Nephron progenitor cell (in vitro differentiated cells): ENCODE data around the gene HID1.
"Not testable (repeated sequence)": the region's sequence is repeated elsewhere in the genome, so short reads cannot be mapped to it uniquely, and the experiment has no call there.

Source experiments
- DNase-seq: peaks from one replicate; pipeline ENCODE4 v3.0.0; 2021
- H3K27ac Mint-ChIP-seq: 2 replicates; pipeline ENCODE4 v1.8.0; 2021; ENCODE audit warnings: mild to moderate bottlenecking, moderate library complexity, mixed read lengths
- H3K27me3 Mint-ChIP-seq: 2 replicates; pipeline ENCODE4 v1.8.0; 2021; ENCODE audit warnings: mild to moderate bottlenecking, low read depth, mixed read lengths; ENCODE audit not compliant: poor library complexity
- H3K36me3 Mint-ChIP-seq: 2 replicates; pipeline ENCODE4 v1.8.0; 2021; ENCODE audit warnings: low read depth, mixed read lengths
- H3K4me1 Mint-ChIP-seq: 2 replicates; pipeline ENCODE4 v1.8.0; 2021; ENCODE audit warnings: mixed read lengths
- H3K4me3 Mint-ChIP-seq: 2 replicates; pipeline ENCODE4 v1.8.0; 2021; ENCODE audit warnings: mild to moderate bottlenecking, moderate library complexity, mixed read lengths
- H3K9me3 Mint-ChIP-seq: 2 replicates; pipeline ENCODE4 v1.8.0; 2021; ENCODE audit warnings: mild to moderate bottlenecking, moderate library complexity, mixed read lengths
- TF ChIP-seq, protein P1 (sequence below): fragments of 200-600 bp; sonication (generic); IDR thresholded peaks from 2 replicates; pipeline ENCODE4 v1.5.0; 2021; ENCODE audit warnings: antibody characterized with exemption

HID1 gene

DNA sequence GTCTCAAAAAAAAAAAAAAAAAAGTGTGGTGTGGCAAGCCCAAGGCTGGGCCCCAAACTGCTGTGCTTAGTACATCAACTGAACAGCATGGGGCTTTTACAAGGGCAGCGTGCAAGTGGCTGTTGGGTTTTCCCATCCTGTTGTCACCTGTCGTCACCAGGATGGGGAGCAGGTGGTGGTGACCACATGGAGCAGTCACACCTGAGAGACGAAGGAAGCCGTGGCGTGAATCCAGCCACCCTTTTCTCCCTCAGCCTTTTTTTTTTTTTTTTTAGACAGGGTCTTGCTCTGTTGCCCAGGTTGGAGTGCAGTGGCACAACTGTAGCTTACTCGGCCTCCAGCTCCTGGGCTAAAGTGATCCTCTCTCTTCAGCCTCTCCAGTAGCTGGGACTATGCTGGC, 35.8 kb upstream of the HID1 start:
- H3K27me3 Mint-ChIP-seq, result peaks cover 8% of the 10 kb centered on the region
- H3K4me3 Mint-ChIP-seq, result no peak overlapping the region
- H3K9me3 Mint-ChIP-seq, result no peaks in the 10 kb centered on the region
- H3K4me1 Mint-ChIP-seq, result peaks cover 19% of the 10 kb centered on the region
- no peaks in the 10 kb centered on the region for H3K36me3 Mint-ChIP-seq
- no peak overlapping the region for H3K27ac Mint-ChIP-seq
- no peak for DNase-seq
- TF ChIP-seq, protein P1, sequence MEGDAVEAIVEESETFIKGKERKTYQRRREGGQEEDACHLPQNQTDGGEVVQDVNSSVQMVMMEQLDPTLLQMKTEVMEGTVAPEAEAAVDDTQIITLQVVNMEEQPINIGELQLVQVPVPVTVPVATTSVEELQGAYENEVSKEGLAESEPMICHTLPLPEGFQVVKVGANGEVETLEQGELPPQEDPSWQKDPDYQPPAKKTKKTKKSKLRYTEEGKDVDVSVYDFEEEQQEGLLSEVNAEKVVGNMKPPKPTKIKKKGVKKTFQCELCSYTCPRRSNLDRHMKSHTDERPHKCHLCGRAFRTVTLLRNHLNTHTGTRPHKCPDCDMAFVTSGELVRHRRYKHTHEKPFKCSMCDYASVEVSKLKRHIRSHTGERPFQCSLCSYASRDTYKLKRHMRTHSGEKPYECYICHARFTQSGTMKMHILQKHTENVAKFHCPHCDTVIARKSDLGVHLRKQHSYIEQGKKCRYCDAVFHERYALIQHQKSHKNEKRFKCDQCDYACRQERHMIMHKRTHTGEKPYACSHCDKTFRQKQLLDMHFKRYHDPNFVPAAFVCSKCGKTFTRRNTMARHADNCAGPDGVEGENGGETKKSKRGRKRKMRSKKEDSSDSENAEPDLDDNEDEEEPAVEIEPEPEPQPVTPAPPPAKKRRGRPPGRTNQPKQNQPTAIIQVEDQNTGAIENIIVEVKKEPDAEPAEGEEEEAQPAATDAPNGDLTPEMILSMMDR, result no peak

DNA sequence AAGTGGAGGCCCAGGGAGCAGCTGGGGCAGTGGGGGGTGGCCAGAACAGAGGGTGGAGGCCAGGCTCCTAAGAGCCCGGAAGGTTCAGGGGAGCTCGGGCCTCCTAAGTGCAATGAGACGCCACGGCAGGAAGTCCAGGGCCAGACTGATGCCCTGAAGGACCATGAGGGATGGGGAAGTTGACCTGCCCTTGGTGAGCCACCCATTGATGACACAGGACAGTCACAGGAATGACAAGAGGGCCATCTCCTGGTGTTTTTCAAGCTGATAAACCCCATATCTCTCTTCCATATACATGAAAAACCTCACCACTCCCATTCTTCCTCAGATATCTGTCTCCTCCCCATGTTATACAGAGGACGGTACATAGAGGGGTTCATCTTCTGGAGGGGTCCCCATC, 34.1 kb upstream of the HID1 start:
- DNase-seq, result no peak
- H3K27ac Mint-ChIP-seq, result no peak overlapping the region
- TF ChIP-seq, protein P1, result no peak
- peaks cover 9% of the 10 kb centered on the region for H3K4me1 Mint-ChIP-seq
- H3K9me3 Mint-ChIP-seq, result no peaks in the 10 kb centered on the region
- no peaks in the 10 kb centered on the region for H3K36me3 Mint-ChIP-seq
- H3K4me3 Mint-ChIP-seq, result no peak overlapping the region
- H3K27me3 Mint-ChIP-seq, result peaks cover 4% of the 10 kb centered on the region

DNA sequence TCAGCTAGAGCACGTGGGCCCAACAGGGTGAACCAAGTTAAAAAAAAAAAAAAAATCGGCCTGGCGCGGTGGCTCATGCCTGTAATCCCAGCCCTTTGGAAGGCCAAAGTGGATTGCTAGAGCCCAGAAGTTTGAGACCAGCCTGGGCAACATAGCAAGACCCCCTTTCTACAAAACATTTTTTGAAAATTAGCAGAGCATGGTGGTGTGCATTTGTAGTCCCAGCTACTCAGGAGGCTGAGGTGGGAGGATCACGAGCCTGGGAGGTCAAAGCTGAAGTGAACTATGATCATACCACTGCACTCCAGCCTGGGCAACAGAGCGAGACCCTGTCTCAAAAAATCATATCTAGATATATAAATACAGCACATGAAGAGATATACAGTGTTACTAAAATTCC, 33.5 kb upstream of the HID1 start:
- H3K27me3 Mint-ChIP-seq, H3K4me1 Mint-ChIP-seq, H3K4me3 Mint-ChIP-seq, H3K9me3 Mint-ChIP-seq, H3K36me3 Mint-ChIP-seq, DNase-seq, H3K27ac Mint-ChIP-seq: not testable (repeated sequence)

DNA sequence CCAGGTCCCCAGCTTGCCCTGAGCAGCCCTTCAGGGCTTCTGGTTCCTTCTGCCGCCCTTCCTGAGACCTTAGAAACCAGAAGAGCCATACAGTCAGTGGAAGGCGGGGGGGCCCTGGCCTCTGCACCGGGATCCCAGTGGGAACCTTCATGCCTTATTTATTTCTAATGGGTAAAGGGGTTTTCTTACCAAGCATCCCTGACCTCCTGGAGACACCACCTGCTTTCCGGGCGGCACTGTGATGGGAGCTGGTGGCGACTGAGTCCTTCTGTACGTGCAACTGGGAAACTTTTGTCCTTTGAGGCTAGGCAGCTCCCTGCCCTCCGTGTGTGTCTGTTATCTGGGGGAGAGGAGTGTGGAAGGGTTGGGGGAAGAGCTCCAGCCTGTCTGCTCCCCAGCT, 32.7 kb upstream of the HID1 start:
- H3K36me3 Mint-ChIP-seq, result peaks cover 4% of the 10 kb centered on the region
- H3K9me3 Mint-ChIP-seq, result no peaks in the 10 kb centered on the region
- no peak overlapping the region for H3K4me3 Mint-ChIP-seq
- H3K27me3 Mint-ChIP-seq, result peaks cover 4% of the 10 kb centered on the region
- no peak for DNase-seq
- no peak overlapping the region for H3K27ac Mint-ChIP-seq
- no peaks in the 10 kb centered on the region for H3K4me1 Mint-ChIP-seq
- TF ChIP-seq, protein P1, result no peak

DNA sequence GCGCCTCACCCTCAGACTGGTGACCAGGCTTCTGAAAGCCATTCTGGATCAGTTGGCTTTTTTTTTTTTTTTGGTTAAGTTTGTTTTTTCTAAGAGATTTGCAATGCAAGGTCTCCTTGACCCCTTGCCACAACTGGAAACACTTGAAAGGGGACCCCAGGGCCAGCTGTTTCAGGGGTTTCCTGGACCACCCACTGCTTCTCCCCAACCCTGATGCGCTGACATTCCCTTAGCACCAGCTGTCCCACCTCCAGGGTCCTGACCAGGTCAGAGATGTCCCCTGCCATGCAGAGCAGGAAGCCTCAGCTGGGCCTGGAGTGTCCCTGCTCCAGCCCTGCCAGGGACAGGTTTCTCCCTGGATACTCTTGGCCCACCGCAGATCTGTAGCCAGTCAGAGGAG, 31.8 kb upstream of the HID1 start:
- no peaks in the 10 kb centered on the region for H3K4me1 Mint-ChIP-seq
- H3K9me3 Mint-ChIP-seq, result no peaks in the 10 kb centered on the region
- TF ChIP-seq, protein P1, result no peak
- no peak overlapping the region for H3K4me3 Mint-ChIP-seq
- H3K36me3 Mint-ChIP-seq, result peaks cover 4% of the 10 kb centered on the region
- no peak overlapping the region for H3K27ac Mint-ChIP-seq
- H3K27me3 Mint-ChIP-seq, result peaks cover 4% of the 10 kb centered on the region
- no peak for DNase-seq

DNA sequence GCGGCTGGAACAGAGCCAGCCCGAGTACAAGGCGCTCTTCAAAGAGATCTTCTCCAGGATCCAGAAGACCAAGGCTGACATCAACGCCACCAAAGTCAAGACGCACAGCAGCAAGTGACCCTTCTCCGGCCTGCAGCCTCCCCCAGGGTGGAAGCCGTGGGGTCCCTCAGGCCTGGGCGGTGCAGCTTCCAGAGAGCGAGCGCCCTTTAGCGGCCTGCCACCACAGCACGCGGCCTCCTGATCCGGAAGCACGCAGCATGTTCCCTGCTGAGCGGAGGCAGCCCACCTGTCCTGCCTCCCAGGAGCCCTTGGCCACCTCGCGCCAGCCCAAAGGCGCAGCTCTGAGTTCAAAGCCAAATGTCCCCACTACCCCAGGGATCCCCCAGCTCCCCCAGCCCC, 31.4 kb upstream of the HID1 start:
- Mint-ChIP-seq H3K9me3 (no peaks in the 10 kb centered on the region), H3K27me3 (peaks cover 4% of the 10 kb centered on the region), H3K4me1 (no peaks in the 10 kb centered on the region), H3K4me3 (no peak overlapping the region), H3K27ac (no peak overlapping the region), H3K36me3 (peaks cover 4% of the 10 kb centered on the region)
- no peak for DNase-seq
- TF ChIP-seq, protein P1, result no peak
